Activated CD8-positive, alpha-beta memory T cell treated with anti-CD3 and anti-CD28 coated beads, Interleukin-2, amount 50 U/mL, for 1 hour (primary cell): ENCODE measurements around the gene CASP3.
"Not testable (repeated sequence)": the region's sequence is repeated elsewhere in the genome, so short reads cannot be mapped to it uniquely, and the experiment has no call there.

ENCODE experiments used
- DNase-seq: peaks from one replicate; pipeline ENCODE4 v3.0.0-alpha.2; 2020; ENCODE audit errors: extremely low read depth

The CASP3 gene

DNA sequence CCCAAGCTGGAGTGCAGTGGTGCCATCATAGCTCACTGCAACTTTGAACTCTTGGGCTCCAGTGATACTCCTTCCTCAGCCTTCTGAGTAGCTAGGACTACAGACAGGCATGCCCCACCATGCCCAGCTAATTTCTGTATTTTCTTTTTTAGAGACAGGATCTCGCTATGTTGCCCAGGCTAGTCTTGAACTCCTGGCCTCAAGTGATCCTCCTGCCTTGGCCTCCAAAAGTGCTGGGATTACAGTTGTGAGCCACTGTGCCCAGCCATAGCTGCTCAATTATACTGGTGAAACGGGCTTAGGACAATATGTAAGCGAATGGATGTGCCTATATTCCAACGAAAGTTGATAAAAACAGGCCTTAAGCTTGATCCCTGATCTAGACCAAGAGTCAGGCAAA is 13.1 kb downstream of the CASP3 start:
- DNase-seq: no peak

DNA sequence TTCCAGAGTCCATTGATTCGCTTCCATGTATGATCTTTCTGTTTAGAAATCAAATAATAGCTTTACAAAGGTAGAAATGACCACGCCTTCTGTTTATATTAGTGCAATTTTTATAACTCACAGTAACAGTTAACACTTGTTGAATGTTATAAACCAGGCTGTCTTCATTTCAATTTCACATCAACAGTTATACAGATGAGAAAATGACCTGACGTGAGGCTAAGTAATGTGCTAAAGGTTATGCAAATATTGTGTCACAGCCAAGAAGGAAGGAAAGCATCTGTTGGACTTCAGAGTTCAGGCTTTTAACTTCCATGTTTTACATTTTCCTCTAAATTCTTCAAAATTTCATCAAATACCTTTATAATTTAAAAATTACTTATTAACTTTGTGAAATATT is 13.9 kb downstream of the CASP3 start:
- DNase-seq: no peak

DNA sequence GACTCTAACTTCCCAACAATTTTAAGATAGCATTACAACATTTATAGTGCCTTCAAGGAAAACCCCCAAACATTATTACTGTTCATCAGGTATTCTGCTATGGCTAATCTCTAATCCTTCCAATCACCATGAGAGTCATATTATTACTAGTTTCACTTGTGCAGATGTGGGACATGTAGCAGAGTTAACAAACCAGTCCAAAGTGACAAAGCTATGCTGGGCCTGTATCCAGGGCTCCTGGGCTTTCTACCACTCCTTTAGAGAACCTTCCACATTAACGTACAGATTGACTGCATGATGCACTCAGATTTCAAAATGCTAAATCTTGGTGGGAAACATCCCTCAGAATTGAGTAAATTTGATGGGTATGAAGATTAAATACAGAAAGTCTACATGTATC is 16.4 kb downstream of the CASP3 start:
- DNase-seq: no peak

DNA sequence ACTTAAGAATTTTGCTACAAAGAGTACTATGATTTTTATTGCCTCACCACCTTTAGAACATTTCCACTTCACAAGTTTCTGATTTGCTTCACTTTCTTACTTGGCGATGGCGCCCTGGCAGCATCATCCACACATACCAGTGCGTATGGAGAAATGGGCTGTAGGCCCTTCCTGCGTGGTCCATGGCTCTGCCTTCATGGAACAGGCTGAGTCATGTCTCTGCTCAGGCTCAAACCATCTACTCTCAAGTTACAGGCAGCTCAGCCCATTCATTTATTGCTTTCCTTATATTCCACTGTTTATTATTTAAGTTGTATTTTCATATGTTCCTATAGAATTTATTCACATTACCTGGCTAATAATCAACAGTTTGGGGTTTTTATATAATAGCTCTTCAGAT is 21.1 kb downstream of the CASP3 start:
- no peak for DNase-seq

DNA sequence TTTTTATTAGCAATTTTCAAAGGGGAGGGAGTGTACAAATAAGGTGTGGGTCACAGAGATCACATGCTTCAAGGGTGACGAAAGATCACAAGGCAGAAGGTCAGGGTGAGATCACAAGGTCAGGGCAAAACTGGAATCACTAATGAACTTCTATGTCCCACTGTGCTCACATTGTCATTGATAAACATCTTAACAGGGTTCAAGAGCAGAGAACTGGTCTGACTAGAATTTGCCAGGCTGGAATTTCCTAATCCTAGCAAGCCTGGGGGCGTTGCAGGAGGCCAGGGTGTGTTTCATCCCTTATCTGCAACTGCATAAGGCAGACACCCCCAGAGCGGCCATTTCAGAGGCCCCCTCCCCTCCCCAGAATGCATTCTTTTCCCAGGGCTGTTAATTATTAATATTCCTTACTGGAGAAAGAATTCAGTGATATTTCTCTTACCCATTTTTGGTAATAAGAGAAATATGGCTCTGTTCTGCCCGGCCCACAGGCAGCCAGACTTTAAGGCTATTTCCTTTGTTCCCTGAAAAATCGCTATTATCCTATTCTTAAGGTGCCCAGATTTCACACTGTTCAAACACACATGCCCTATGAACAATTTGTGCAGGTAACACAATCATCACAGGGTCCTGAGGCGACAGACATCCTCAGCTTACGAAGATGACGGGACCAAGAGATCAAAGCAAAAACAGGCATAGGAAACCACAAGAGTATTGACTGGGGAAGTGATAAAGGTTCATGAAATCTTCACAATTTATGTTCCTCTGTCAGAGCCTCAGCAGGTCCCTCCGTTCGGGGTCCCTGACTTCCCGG is 23.3 kb downstream of the CASP3 start:
- not testable (repeated sequence) for DNase-seq

DNA sequence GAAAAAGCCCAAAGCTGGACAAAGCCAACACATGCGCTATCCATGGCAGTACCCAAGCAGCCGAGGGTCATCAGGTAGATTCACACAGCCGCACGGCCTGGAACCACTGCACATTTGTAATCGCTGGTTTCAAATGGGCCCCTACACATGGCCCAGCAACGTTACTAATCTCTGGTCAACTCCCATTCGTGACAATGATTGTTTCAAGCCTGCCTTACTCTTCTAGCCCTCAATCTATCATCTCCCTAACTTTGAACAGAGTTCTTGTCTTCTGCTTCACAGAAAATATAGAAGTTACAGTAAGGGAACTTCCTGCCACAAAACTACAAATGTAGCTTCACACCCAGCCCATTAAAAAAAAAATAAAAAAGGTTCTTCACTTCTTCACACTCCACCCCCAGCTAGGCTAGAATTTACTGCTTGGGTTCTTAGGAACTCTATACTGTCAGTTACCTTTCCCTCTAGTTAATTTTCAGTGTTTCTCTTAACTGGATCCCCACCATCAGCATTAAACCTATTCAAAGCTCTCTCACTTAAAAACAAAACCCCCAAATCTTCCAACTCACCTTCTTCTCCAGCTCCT is 24.2 kb downstream of the CASP3 start:
- no peak for DNase-seq

DNA sequence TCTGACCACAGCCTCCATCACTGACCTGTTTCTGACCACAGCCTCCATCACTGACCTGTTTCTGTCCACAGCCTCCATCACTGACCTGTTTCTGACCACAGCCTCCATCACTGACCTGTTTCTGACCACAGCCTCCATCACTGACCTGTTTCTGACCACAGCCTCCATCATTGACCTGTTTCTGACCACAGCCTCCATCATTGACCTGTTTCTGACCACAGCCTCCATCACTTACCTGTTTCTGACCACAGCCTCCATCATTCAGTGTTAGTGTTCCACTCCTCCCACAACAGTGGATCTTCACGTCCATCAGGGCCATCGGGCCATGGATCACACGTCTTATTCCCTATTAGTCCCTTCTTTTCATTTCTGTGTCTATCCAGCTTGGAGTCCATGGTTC is 24.7 kb downstream of the CASP3 start:
- not testable (repeated sequence) for DNase-seq

DNA sequence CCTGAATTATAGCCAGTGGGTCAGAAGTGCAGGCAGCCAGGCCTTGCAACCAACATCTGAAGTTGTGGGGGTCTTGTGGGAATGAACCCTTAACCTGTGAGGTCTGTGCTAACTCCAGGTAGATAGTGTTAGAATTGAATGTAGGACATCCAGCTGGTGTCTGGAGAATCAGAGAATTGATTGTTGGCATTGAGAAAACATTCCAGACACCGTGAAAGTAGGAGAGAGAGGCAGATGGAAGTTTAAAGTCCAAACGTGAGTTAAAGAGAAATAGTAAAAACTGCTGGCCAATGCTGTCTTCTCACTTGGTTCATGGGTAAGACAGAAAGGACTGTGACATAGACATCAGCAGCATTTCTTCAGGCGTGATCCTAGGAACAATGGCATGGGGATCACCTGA is 27.7 kb downstream of the CASP3 start:
- DNase-seq: no peak

DNA sequence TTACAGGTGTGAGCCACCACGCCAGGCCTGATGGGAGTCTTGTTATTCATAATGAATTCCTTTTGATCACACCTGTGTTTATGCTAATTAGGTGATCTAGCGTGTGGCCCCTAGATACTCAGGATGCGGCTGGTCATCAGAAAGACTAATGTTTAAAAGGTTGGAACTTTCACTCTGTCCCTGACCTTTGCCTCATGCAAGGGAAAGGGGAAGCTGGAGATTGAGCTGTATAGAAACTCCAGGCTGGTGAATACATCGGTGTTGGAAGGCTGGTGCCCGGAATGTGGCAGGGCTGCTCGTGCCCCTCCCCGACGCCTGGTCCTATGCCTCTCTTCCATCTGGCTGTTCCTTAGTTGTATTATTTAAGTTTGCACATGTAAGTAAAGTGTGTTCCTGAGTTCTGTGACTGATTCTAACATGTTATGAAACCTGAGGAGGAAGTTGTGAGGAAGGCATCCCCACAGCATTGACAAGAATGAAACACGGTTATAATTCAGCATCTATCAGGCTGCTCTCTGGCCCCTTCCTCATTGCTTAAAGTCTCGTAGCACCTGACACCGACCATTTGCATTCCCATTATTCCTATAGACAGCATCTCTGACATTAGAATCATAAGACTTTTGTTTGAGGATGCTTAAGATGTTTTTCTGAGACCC is 28.9 kb downstream of the CASP3 start:
- DNase-seq: no peak

DNA sequence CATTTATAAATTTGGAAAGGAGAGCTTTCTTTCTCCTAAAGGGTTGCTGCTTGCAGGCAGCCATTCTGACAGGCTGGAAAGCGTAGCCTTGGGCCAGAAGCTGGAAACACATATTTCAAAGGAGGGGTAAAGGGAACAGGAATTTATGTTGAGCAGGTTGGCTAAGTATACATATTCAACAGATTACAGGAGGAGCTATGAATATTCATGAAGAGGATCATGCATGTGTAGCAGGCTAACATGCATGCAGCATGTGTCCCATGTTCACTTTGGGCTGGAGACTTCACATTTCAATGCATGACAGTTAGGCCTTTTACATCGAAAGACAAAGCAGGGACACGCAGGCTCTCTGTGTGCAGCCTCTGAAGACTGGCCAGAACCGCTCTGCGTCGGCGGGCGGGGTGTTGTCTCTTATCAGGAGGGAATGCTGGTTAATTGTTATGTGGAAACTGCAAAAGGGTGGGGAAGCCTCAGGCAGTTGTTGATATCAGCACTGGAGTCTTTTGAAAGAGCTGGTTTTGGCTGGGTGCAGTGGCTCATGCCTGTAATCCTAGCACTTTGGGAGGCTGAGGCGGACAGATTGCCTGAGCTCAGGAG is 31.5 kb downstream of the CASP3 start:
- no peak for DNase-seq

DNA sequence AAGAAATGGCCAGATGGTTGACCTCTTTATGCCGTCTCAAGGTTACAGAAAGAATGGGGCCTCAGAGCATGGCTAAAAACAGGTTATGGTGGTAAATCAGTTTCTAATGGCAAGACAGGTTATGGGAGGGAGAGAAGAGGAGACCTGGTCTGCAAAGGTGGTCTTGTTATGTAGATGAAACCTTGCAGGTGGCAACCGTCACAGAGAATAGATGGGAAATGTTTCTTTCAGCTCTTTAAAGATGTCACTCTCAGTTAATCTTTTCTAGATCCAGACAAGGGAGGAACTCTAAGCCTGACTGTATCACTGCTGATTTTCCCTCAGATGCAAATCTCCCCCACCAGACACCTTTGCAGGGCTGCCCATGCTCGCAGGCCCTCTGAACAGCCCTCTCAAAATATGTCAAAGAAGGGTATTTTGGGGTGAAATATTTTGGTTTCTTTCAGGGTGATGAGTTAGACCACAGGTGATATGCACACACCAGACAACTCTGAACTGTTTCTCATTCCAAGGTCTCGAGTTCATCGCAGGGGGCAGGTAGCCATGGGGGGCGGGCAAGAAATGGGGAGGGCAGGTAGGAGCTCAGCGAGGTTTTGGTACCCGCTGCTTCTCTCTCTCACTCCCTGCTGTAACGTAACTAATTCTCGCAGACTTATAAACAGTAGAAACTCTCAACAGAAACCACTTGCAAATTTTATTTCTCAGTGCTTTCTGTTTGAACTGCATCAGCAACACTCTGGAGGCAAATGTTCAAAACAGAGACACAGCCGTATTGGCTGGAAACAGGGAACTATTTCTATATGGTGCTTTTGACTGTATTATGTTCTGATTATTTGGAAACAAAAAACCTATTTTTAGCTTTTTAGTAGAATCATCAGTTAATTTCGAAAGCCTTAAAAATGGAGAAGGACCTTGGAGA is 32.4 kb downstream of the CASP3 start:
- DNase-seq: no peak

DNA sequence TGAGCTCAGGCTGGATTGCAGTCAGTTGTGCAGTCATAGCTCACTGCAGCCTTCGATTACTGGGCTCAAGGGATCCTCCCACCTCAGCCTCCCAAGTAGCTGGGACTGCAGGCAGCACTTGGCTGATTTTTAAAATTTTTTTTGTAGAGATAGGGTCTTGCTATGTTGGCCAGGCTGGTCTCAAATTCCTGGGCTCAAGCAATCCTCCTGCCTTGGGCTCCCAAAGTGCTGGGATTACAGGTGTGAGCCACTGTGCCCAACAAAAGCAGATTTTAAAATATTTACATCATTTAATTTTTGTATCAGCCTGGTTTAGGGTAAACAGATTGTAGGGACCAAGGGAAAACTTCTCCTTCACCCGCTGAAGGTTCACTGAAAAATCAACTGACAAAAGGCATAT is 33.1 kb downstream of the CASP3 start:
- DNase-seq: not testable (repeated sequence)

DNA sequence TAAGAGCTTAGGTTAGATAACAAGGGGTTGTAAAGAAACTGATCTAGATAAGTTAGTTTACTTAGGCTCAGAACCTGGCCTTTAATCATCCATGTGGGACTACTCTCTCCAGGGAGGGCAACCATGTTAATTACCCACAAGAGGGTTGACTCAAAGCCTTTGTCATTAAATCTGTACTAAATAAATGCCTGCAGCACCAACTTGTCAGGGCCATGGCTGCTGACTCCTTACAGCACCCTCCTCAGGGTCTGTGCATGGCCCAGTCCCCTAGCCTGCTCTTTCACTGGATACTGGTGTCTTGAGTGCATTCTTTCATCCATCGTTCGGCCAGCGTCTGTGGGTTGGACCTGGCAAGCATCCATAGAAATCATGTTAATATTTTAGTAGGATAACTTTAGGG is 34.7 kb downstream of the CASP3 start:
- DNase-seq: no peak

DNA sequence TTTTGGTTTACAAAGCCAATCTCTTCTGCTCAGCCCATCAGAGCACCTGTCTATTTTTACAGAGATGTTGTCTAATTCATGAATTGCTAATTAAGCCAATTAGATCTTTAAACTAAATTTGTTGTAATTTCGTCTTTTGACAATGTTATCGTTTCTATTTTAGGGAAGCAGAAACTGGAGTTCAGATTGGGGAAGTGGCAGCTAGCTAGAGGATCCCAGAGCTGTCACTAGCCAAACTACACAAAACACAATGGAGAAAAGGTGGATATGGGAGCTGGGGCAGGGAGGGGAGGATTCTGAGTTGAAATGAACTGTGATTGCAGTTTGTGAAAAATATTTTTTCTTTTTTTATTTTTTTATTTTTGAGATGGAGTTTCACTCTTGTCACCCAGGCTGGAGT is 35.8 kb downstream of the CASP3 start:
- DNase-seq: no peak

DNA sequence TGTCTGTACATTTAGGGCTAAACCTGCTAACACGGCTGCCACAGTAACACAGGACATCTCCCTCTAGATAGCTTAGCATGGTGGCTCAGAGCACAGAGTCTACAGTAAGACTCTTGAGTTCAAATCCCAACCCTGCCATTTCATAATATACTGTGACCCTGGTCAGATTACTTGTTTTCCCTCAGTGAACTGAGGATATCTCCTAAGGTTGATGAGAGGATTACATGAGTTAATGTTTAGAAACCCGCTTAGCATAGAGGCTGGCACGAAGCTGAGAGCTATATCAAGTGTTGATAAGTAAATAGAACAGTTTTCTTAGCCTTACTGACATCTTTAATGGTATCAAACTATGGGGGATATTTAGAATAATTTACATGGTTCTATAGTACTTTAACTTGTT is 37.2 kb downstream of the CASP3 start:
- no peak for DNase-seq

DNA sequence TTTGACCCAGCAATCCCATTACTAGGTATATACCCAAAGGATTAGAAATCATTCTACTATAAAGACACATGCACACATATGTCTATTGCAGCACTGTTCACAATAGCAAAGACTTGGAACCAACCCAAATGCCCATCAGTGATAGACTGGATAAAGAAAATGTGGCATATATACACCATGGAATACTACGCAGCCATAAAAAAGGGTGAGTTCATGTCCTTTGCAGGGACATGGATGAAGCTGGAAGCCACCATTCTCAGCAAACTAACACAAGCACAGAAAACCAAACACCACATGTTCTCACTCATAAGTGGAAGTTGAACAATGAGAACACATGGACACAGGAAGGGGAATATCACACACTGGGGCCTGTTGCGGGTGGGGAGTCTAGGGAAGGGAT is 41.8 kb downstream of the CASP3 start:
- not testable (repeated sequence) for DNase-seq

DNA sequence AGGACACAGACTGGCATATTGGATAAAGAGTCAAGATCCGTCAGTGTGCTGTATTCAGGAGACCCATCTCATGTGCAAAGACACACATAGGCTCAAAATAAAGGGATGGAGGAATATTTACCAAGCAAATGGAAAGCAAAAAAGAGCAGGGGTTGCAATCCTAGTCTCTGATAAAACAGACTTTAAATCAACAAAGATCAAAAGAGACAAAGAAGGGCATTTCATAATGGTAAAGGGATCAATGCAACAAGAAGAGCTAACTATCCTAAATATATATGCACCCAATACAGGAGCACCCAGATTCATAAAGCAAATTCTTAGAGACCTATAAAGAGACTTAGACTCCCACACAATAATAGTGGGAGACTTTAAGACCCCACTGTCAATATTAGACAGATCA is 46.4 kb downstream of the CASP3 start:
- not testable (repeated sequence) for DNase-seq

DNA sequence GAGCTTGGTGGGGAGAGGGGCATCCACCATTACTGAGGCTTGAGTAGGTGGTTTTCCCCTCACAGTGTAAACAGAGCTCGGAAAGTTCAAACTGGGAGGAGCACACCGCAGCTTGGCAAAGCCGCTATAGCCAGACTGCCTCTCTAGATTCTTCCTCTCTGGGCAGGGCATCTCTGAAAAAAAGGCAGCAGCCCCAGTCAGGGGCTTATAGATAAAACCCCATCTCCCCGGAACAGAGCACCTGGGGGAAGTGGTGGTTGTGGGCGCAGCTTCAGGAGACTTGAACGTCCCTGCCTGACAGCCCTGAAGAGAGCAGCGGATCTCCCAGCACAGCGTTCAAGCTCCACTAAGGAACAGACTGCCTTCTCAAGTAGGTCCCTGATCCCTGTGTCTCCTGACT is 48.3 kb downstream of the CASP3 start:
- DNase-seq: not testable (repeated sequence)

DNA sequence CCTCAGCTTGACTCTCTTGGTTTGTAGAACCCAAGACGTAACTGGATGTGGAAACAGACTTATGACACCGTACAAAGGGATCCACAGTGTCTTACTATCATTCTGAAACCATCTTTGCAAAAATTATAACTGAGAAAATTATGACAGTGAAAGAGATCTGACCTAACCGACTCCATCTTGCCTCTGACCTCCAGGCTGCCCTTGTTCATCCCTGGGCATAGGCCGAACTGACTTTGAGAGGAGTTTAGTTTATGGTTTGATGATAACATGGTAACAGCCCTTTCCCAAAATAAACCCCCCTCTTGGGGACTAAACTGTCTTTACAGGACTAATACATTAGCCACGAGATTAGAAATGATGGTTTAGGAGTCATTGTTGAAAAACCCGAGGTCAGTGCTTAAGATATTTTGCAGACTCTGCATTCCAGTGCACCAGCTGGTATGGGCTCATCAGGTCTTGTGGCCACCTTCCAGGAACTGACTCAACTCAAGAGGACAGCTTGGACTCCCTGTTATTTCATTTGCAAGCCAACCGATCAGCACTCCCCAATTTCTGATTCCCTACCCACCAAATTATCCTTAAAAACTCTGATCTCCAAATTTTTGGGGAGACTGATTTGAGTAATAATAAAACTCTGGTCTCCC is 49.6 kb downstream of the CASP3 start:
- DNase-seq: no peak

DNA sequence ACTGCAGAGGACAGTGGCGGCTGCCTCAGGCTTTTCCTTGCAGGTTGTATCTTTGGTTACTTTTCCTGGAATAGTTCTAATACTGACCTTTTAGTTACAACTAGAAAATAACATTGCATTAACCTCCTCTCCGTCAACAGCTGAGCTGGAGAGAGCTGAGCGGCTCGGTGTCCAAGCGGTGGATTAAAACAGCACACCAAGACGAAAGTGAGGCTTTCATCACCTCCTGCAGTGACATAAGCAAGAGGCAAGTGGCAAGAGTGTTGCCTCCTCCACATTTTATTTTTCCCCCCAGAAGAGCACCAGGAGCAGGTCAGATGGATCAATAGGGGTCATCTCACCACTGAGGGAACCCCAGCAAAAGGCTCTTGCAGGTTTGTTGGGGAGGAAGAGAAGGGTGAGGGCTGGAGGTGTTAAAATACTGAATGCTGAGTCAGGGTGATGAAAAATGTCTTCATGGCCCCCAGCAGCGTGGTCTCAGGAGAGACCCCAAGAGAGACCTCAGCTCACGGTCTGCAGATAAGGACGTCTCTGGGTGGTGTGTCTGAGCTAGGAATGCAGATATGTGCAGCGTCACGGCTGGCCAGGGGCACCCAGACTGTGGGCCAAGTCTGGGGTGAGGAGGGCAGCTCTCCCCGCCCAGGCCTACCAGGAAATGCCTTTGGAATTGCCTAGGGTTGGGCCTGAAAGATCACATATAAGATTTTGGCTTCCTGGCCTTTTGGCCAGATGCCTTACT is 50.3 kb downstream of the CASP3 start:
- DNase-seq: no peak
